GM18951 (cell line): ENCODE measurements around the gene EHBP1.

ENCODE experiments used
- POLR2A ChIP-seq: IDR thresholded peaks from 4 replicates; pipeline ENCODE4 v1.6.1; 2011; ENCODE audit warnings: mild to moderate bottlenecking; ENCODE audit not compliant: insufficient read length, insufficient read depth; ENCODE audit errors: extremely low read depth
- in situ Hi-C: fragments of 300-500 bp; cut with MboI; formaldehyde crosslinking; loops from one replicate; pipeline ENCODE4 v1.12.0; 2022; ENCODE audit warnings: low sequenced_read_pairs, mixed read lengths, inconsistent platforms; ENCODE audit not compliant: unreplicated experiment

EHBP1 gene

DNA sequence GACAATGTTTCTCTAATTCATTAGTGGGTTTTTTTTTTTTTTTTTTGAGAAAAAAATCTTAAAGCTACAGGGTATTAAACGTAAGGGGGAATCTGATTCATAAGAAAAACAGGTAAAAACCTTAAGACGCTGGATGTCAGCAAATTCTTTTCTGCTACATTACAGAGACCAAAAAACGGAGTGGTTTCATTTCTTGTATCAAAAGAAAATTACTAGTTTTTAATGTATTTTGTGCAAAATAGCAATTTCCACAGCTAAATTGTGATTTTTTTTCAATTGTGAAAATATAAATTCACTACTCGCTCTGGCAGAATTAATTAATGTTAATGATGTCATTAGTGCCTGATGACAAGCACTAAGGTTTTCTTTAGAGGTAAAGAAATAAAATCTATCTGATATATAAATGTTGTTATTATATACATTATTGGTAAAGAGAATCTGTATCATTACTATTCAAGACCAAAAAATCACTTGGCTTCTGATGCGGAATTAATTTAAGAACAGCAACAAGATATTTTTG, 355.0 kb downstream of the EHBP1 start:
- in situ Hi-C loops = loop anchor here (25.0 kb wide), 1 partner anchor 598 kb away; no protein-coding TSS in a partner anchor

DNA sequence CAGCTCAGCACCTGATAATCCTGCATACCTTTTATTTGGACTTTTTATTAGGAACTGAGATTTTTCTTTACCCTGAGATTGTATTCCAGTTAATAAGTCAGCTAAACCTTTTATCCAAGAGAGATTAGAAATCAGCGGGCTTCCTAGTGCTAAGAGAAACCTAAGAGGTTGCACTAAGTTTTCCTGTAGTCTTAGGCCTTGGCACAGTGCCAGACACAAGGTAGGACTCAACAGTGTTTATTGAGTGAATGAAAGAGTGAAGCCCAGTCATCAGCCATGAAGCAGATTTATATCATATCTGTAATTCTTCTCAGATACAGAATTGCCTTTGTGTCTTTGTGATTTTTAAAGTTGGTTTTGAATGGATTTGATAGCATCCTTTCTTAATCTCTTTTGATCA, 358.7 kb downstream of the EHBP1 start:
- in situ Hi-C loops = loop anchor here (25.0 kb wide), 1 partner anchor 602 kb away; no protein-coding TSS in a partner anchor

More for the DNA sequence above, 355.0 kb downstream of the EHBP1 start:
- TF ChIP-seq POLR2A = no peak

DNA sequence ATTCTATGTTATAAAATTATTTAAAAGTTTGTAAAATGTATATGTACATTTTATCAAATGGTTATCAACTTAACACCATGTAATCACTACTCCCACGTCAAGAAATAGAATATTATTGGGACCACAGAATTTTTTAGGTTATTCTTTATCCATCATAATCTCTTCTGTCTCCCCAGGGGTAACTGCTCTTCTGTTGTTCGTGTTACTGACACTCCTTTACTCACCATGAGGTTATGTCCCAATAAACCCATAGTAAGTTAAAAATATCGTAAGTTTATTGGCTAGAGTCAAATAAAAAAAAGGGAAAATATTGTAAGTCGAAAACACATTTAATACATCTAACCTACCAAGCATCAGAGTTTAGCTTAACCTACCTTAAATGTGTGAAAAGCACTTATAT, 359.1 kb downstream of the EHBP1 start:
- no peak for TF ChIP-seq POLR2A
- in situ Hi-C loops = loop anchor here (25.0 kb wide), 1 partner anchor 602 kb away; no protein-coding TSS in a partner anchor

More for the DNA sequence above, 358.7 kb downstream of the EHBP1 start:
- TF ChIP-seq POLR2A = no peak

DNA sequence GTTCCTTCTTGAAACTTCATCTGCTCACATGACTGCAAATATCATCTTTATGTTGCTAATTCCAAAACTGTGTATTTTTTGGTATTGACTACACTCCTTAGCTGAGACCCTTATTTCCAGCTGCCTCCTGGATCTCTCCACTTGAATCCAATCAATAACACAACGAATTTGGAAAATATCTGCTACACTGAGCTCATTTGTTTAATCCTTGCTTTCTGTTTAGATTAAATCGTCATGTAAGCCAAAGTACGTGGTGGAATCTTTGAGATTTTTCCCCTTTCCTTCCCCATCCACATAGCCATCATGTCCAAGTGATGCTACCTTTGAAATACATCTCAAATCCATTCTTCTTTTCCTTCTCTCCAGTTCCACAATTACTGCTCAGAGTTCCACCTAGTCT, 360.8 kb downstream of the EHBP1 start:
- TF ChIP-seq POLR2A = no peak

DNA sequence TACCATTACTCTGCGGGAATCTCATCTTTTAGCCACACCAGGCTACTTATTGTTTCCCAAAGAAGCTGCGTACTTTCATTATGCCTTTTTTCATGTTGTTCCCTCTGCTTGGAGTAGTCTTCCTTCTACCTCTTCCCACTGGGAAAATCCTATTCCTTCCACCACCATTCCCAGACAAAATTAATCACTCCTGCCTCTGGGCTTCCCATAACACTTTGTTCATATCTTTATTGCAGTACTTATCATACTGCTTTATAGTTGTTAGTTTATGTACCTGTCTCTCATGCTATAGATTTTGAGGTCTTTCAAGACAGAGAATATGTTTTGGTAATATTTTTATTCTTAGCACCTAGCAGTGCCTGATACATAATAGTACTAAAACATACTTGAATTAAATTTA, 361.3 kb downstream of the EHBP1 start:
- no peak for TF ChIP-seq POLR2A
- in situ Hi-C loops = loop anchor here (25.0 kb wide), 1 partner anchor 605 kb away; no protein-coding TSS in a partner anchor

More for the DNA sequence above, 360.8 kb downstream of the EHBP1 start:
- in situ Hi-C loops = loop anchor here (25.0 kb wide), 1 partner anchor 604 kb away; no protein-coding TSS in a partner anchor

DNA sequence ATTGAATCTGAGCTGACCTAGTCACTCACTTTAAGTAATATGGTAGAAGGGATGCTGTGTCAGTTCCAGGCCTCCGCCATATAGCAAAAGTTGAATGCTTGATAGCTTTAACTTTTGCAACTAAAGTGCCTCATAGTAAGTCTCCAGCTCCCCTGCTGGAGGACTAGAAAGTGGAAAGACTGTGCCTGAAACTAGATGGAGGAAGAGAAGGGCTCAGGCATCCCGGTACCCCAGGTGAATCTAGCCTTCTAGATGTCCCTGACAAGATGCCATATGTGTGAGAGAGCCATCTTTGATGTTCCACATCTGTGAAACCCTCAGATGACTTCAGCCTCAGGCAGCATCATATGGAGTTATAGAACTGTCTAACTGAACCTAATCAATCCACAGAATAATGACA, 366.2 kb downstream of the EHBP1 start:
- in situ Hi-C loops = loop anchor here (25.0 kb wide), 1 partner anchor 609 kb away; no protein-coding TSS in a partner anchor
- no peak for TF ChIP-seq POLR2A

DNA sequence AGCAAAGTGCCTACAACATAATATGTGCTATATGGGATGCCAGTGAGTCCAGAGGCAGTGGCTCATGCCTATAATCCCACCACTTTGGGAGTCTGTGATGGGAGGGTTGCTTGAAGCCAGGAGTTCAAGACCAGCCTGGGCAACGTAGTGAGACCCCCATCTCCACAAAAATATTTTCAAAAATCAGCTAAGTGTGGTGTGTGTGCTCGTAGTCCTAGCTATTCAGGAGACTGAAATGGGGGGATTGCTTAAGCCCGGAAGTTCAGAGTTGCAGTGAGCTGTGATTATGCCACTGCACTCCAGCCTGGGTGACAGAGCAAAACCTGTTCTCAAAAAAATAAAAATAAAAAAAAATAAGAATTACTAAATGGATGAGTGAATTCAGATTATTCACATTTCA, 368.5 kb downstream of the EHBP1 start:
- in situ Hi-C loops = loop anchor here (25.0 kb wide), 1 partner anchor 612 kb away; no protein-coding TSS in a partner anchor
- TF ChIP-seq POLR2A = no peak

DNA sequence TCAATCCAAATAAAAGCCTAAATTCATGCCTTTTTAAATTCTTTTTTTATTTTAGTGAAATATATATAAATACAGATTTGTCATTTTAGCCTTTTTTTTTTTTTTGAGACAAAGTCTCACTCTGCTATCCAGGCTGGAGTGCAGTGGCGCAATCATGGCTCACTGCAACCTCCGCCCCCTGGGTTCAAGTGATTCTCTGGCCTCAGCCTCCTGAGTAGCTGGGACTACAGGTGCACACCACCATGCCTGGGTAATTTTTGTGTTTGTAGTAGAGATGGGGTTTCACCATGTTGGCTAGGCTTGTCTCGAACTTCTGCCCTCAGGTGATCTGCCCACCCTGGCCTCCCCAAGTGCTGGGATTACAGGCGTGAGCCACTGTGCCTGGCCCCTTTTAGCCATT, 368.9 kb downstream of the EHBP1 start:
- in situ Hi-C loops = loop anchor here (25.0 kb wide), 1 partner anchor 612 kb away; no protein-coding TSS in a partner anchor

DNA sequence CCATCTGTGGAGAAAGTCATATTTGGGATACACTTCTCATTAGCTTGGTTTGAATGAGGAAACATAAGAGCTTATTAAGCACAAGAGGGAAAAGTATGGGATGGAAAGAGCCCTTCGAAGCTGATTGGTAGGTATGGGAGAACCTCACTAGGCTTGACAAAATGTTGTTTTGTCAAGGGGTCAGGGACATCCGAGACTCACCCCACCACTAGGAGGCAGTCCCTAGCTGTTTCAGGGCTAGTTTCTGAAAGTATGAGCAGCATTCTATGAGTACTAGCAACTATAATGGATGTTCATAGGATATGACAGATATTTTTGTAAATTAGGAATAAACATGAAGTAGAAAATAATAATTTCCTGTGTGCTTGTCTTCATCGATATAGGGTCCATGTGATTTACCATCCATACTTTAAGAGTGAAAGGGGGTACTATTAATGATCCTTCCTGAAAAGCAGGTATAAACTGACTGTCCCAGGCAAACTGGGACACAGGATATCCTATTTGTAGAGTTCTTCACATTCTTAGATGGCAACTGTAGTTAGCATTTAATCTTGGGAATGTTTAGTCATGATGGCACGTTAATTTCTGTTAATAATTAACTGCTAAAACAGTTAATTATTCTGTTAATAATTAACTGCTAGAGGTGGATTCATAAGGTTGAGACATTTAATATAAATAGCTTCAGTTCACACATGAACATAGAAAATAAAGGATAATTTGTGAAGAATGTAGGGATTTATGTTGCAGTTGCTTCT, 373.5 kb downstream of the EHBP1 start:
- in situ Hi-C loops = no loop called here
- no peak for TF ChIP-seq POLR2A

DNA sequence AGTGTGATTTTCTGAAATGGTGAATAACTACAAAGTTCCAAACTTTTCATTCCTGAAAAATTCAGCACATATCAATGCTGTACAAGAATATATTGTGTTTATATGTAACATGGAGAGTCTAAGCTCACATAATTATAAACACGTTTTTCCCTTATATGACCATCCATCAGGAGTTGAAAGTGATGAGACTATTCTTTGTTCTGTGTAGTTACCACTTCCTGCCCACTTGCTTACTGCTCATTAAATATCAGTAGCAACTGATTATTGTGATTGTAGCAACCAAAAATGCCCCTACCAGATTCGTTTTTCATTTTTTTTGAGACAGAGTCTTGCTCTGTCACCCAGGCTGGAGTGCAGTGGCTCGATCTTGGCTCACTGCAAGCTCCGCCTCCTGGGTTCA, 375.9 kb downstream of the EHBP1 start:
- TF ChIP-seq POLR2A = no peak
- in situ Hi-C loops = no loop called here

DNA sequence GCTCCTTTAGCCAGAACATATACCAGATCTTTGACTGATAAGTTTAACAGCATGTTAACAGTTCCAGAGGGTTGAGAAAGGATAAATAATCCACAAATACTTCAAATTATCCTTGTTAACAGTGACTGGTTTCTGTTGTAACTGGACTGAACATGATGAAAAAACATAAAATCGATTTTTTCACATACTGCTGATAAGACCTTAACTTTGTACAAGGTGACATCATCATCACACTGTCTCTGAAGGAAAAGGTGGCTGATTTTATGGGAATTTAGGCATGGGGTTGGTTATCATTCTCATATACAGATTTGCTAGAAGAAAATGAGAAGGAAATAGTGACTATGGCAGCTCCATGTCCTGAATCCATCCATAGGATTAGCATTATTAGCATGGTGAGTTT, 381.2 kb downstream of the EHBP1 start:
- no peak for TF ChIP-seq POLR2A
- in situ Hi-C loops = no loop called here

DNA sequence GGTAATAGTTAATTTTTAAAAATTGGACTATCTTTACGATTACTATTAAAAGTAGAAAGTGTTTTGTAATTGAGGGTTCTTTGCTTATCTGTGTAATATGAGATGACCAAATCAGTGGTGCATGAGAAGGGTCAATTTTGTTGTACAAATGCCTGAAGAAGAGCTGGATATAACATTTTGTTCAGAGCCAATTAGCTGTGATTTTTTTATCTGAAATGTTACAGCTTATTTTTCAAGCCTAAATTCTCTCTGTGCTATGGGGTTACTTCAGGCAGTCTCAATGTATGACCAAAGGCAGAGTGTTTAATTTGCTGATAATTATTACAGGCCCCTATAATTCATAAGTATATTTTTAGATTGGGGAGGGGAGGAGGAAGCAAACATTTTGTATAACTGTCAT, 386.9 kb downstream of the EHBP1 start:
- in situ Hi-C loops = no loop called here

DNA sequence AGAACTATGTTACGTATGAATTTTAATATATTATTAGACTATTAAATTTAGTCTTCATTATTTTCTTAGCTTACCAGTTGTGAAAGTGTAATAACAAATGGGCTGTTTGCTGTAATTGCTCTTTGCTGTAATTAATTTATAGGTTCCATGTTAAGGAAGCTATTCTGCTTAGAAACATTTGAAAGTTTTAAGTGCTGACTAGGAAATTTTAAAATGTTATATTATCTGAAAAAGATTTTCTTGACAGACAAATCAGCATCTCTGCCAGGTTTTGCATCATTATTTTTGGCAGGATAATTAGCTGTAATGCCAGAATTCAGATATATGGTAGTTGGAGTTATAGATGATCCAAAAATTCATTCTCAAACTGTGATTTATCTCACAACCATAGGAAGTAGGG, 387.3 kb downstream of the EHBP1 start:
- in situ Hi-C loops = no loop called here

More for the DNA sequence above, 386.9 kb downstream of the EHBP1 start:
- no peak for TF ChIP-seq POLR2A

DNA sequence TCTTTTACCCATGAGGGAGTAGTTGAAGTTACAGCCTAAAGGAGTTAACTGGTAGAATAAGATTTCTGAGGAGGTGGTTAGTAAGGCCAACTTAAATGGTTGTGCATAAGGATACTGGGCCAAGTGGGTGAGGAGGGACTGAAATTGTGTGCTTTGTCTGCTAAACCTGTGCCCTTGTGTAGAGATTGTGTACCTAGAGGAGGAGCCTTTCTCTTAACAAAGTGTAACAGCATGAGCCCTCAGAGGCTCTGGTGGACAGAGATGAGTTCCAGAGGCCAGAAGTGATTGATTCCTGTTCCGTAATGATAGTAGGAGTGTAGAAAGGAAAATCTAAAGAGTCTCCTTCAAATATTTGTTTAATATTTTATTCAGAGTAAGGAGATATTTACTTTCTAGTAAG, 388.0 kb downstream of the EHBP1 start:
- in situ Hi-C loops = no loop called here
- TF ChIP-seq POLR2A = no peak

More for the DNA sequence above, 387.3 kb downstream of the EHBP1 start:
- TF ChIP-seq POLR2A = no peak
